ENCODE results near the gene FBXO44.

Gene FBXO44

GRCh38 chr1:11640101-11640500 lies 14.6 kb upstream of the FBXO44 start:
- DNase-seq (ENCODE audit: low spot score), result no peak

- DNase-seq (ENCODE audit: low spot score), result no peak
Measured at GRCh38 chr1:11640944-11641343, 13.7 kb upstream of the FBXO44 start.

DNA sequence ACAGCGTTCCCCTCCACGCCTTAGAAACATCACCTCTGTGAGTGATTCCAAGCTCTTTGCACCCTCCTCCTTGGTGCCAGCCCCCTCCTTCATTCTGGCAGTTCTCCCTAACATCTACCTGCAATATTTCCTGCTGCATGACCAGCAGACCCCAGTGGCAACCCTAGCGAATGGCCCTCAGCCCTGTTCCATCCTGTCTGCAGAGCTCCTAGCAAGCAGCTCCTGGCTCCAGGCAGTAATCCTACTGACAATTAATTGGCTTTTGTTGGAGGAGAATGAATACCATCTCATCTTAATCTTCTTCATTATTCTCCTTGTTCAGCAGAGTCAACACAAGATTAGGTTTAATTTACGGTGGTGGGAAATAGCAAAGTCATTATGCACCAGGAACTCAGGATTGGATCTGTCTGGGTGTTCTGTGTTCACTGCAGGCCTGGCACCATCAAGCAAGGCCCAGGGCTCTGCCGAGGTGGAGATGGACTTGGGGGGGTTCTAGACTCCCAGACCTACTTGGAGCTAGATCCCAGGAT lies 12.8 kb upstream of the FBXO44 start:
- no peak for DNase-seq (ENCODE audit: low spot score)

DNA sequence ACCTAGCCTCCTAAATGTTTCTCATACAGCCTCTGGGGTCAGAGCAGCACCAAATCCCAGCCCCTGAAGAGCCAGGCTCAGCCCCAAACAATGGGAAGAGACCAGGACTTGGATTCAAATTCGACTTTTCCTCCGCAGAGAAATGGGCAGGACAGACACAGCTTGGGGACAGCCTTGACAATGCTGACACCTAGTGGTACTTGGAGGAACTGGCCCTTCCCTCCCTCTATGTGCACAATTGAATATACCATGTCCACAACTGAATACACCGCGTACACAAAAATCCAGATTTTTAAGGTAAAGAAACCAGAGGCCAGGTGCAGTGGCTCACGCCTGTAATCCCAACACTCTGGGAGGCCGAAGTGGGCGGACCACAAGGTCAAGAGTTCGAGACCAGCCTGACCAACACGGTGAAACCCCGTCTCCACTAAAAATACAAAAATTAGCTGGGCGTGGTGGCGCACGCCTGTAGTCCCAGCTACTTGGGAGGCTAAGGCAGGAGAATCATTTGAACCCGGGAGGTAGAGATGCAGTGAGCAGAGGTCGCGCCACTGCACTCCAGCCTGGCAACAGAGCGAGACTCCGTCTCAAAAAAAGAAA lies 12.2 kb upstream of the FBXO44 start:
- peak; percentile 80 for DNase-seq (ENCODE audit: low spot score)

DNA sequence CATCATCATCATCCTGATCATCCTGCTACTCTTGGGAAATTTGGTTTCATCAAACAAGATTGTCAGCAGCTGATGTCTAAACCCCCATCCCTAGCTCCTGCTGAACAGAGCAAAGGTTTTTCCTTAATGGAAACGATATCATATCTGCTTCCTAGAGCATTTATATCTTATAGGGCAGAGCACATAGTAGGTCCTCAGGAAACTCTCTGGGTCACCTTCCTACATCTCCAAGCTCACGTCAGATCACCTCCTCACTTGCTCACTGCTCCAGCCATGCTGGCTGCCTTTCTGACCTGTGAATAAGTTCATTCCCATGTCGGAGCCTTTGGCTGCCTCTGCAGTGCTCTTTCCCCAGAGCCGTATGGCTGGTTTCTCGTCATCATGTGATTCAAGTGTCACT lies 10.9 kb upstream of the FBXO44 start:
- no peak for DNase-seq (ENCODE audit: low spot score)

DNA sequence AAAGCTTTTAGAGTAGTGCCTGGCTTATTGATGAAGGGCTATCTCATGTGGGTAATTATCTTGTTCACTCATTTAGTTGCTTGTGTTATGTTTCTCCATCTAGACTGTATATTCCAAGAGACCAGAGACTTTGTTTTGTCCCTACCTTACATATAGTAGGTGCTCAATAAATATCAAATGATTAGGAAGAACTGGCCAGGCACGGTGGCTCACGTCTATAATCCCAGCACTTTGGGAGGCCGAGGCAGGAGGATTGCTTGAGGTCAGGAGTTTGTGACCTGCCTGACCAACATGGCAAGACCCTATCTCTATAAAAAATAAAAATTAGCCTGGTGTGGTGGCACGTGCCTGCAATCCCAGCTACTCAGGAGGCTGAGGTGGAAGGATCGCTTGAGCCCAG lies 9.4 kb upstream of the FBXO44 start:
- no peak for DNase-seq (ENCODE audit: low spot score)

DNA sequence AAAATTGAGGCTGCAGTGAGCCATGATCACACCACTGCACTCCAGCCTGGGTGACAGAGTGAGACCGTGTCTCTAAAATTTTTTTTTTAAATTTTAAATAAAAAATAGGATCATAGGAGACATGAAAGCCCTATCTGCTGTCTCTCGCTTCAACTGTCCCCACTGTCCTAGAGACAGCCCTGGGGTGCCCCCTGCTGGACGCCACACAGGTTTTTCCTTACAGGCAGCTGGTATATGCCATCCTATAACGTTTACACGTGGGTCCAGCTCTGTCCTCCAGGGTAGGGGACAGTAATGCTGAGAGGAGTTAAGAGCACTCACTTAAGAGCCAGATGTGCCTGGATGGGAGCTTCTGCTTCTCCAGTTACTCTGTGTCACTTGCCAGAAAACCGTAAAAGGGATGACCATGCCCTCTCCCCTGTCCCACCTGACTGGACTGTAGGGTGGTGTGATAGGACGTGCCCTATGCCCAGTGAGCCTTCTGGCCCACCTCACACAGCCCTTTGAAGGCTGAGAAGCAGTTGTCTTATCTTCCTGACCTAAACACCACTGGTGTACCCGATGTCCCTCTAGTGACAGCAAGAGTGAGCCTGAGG lies 8.9 kb upstream of the FBXO44 start:
- DNase-seq (ENCODE audit: low spot score), result no peak

- DNase-seq (ENCODE audit: low spot score), result no peak
Measured at GRCh38 chr1:11646317-11646716, 8.4 kb upstream of the FBXO44 start.

DNA sequence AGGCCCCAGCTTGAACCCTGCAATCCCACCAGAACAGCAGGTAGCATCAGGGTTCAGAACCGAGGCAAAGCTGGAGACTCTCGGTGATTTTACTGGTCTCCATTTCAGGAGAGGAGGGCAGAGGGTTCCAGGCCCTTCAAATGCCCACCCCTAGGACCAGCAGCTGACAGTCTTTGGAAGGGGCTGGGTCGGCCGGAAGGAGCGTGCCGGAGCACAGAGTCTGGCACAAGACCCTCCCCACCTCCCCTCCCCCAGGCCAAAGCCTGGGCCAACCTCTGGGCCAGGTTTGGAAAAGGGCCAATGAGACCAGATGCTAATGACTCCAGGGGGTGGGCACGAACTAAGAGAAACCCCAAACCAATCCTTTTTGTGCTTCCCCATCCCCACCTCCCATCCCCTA lies 7.3 kb upstream of the FBXO44 start:
- no peak for DNase-seq (ENCODE audit: low spot score)

- DNase-seq (ENCODE audit: low spot score), result no peak
Measured at GRCh38 chr1:11648039-11648438, 6.6 kb upstream of the FBXO44 start.

DNA sequence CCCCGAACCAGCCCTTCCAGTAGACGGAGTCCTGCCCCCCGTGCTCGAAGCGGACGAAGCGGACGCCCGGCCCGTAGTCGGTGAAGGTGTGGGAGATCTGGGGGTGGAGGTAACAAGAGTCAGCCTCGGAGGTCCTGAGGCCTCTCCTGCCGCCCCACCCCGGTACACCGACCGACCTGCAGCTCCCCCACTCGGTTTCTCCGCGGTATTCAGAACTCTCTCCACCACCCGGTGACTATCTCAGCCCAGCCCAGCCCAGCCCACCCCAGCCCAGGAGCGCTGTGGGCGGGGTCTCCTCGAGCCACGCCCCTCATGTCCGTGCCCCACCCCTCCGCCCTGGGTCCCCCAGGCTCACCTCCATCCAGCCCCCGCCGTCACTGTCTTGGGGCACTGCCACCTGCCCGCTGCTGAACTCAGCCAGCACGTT lies 5.9 kb upstream of the FBXO44 start:
- no peak for DNase-seq (ENCODE audit: low spot score)

DNA sequence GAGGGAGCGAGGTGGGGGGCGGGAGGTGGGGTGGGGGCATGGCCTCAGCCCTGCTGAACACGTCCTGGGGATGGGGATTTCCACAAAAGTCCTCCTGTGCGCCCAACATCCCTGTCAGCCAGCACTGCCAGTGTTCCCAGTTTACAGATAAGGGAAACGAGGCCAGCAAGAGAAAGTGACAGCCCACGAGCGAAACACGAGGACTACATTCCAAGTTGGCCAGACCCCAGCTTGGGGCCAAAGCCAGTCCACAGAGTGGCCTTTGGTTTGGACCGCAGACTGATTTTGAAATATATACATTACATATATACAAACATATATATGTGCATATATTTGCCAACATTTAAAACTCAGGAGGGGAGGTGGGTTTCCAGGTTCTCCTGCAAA lies 5.4 kb upstream of the FBXO44 start:
- no peak for DNase-seq (ENCODE audit: low spot score)

- DNase-seq (ENCODE audit: low spot score), result no peak
Measured at GRCh38 chr1:11649624-11650330, 4.9 kb upstream of the FBXO44 start.

DNA sequence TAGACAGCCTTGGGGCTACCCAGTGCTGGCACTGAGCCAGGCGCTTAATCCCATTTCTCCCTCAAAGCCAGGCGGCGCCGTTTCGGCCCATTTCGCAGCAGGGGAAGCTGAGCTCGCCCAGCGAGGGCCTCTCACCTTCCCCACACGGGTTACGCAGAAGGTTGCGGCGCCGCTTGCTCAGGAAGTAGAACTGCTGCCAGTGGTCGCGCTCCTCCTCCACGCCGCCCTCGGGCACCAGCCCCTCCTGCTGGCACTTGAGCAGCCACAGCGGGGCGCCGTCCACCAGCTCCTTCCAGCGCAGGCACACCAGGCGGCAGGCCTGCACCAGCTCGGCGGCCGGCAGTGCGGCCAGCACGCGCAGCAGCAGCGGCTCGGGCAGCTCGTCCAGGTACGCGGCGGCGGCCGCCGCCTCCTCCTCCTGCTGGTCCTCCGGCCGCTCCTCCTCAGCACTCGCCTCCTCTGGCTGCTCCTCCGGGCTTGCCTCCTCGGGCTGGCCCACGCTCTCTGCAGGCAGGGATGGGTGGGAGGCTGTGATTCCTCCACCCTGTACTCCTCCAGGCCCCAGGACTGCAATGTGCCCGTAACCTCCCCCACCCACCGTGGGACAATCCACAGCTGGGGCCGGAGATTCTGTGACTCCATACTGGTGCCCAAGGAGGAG lies 4.2 kb upstream of the FBXO44 start:
- DNase-seq (ENCODE audit: low spot score), result no peak

DNA sequence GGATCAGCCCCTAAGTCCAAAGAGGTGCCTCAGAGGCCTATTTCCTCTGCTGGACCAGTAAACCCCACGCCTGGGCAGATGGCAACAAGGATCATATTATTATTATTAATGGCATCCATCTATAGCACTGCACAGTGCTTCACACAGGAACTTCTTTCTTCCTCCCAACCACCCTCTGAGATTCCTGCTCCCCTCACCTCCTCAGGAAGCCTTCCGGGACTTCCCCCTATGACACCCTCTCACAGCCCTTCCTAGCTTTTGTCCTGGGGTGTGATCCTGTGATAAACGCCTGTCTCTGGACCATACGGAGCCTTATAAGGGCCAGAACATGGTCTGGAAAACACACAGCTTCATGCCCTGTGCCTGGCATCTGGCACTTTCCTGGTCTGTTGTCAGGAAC lies 3.7 kb upstream of the FBXO44 start:
- no peak for DNase-seq (ENCODE audit: low spot score)

- no peak for DNase-seq (ENCODE audit: low spot score)
Measured at GRCh38 chr1:11652203-11652780, 2.4 kb upstream of the FBXO44 start.

GRCh38 chr1:11653101-11653860 lies 1.4 kb upstream of the FBXO44 start:
- no peak for DNase-seq (ENCODE audit: low spot score)

- no peak for DNase-seq (ENCODE audit: low spot score)
Measured at GRCh38 chr1:11653861-11654136, 878 bp upstream of the FBXO44 start.

DNA sequence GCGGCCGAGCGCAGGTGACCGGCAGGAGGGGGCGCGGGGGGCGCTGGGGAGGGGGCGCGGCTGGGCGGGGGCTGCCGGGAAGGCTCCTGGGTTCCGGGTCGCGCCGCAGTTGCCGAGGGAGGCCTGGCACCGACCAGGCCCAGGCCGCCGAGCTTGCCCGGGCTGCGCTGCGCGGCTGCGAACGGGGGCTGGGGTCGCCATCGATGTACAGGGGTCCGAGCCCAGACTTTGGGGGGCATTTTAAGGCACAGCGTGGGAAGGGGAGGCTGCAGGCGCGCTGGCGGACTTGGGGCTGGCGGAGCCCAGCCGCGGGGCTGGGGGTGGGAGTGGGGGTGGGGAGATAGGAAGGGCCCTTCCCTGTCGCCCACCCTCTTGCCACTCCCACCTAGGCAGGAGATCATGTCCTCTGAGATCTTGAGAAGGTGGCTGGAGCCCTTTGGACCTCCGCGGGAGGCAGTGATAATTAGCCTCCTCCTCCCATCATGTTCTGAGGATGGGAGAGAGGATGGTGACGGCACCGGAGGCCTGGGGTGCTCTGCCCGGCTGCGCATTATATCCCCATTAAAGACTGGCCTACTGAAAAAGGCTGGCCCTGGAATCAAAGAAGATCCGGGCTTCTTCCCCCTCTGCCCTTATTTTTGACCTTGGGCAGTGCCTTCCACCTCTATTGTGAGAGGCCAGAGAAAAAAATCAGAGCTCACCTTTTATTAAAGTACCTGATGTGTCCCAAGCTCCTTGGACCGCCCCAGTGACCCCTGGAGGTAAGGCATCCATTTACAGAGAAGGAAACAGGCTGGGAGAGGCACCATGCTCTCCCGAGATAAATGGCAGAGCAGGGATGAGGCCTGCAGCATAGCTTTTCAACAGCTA lies 497 bp downstream of the FBXO44 start:
- DNase-seq (ENCODE audit: low spot score), result no peak

DNA sequence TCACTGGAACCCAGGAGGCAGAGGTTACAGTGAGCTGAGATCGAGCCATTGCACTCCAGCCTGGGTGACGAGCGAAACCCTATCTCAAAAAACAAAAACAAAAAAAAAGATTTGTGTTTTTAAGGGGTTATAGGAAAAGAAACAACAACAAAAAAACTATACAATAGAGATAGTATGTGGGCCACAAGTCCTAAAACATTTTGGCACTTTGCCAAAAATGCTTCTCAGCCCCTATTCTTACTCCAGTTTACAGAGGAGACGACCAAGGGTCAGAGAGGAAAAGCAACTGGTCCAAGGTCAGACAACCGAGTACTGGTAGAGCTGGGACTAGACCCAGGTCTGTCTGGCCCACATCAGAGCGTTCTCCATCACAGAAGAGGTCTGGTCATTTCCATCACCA lies 3.0 kb downstream of the FBXO44 start:
- DNase-seq (ENCODE audit: low spot score), result no peak

DNA sequence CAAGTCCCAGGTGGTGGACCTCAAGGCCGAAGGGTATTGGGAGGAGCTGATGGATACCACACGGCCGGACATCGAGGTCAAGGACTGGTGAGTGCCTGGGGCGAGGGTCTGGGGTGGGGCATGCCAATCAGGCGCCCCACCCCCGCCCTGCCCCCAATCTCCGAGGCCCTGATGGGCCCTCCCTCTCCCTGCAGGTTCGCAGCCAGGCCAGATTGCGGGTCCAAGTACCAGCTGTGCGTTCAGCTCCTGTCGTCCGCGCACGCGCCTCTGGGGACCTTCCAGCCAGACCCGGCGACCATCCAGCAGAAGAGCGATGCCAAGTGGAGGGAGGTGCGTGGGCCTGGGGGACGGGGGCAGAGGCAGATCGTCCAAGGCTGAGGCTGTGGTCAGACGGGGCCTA lies 3.9 kb downstream of the FBXO44 start:
- no peak for DNase-seq (ENCODE audit: low spot score)
